Measurements from ENCODE around the gene RFX7. TPM values are rescaled to one million over a fixed set of nuclear protein-coding genes. Genes with fewer than 3 reads are reported as not detected.

RFX7 gene
- total RNA-seq, 1 donor from 2014 or later, result 3.2 TPM

DNA sequence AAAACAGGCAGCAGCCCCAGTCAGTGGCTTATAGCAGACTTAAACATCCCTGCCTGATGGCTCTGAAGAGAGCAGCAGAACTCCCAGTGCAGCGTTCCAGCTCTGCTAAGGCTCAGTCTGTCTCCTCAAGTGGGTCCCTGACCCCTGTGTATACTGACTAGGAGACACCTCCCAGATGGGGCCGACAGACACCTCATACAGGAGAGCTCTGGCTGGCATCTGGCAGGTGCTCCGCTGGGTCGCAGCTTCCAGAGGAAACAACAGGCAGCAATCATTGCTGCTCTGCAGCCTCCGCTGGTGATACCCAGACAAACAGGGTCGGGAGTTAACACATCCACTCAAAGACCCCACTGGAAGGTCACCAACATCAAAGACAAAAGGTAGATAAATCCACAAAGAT, 93.5 kb downstream of the RFX7 start:
- no peak for DNase-seq (ENCODE audit: low read depth)
- no peak for FAIRE-seq
- H3K4me3 ChIP-seq (ENCODE audit: low read depth, low read length), result no peak overlapping the region
- no peaks in the 10 kb centered on the region for H3K27me3 ChIP-seq (ENCODE audit: control insufficient read depth, insufficient read depth, low read length)
- TF ChIP-seq, protein P1, sequence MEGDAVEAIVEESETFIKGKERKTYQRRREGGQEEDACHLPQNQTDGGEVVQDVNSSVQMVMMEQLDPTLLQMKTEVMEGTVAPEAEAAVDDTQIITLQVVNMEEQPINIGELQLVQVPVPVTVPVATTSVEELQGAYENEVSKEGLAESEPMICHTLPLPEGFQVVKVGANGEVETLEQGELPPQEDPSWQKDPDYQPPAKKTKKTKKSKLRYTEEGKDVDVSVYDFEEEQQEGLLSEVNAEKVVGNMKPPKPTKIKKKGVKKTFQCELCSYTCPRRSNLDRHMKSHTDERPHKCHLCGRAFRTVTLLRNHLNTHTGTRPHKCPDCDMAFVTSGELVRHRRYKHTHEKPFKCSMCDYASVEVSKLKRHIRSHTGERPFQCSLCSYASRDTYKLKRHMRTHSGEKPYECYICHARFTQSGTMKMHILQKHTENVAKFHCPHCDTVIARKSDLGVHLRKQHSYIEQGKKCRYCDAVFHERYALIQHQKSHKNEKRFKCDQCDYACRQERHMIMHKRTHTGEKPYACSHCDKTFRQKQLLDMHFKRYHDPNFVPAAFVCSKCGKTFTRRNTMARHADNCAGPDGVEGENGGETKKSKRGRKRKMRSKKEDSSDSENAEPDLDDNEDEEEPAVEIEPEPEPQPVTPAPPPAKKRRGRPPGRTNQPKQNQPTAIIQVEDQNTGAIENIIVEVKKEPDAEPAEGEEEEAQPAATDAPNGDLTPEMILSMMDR (IDR thresholded peaks at IDR 0.05; ENCODE audit: insufficient read depth, low read length, severe bottlenecking), result no peak
- H3K36me3 ChIP-seq (ENCODE audit: control insufficient read depth, insufficient read depth, low read length), result no peaks in the 10 kb centered on the region

DNA sequence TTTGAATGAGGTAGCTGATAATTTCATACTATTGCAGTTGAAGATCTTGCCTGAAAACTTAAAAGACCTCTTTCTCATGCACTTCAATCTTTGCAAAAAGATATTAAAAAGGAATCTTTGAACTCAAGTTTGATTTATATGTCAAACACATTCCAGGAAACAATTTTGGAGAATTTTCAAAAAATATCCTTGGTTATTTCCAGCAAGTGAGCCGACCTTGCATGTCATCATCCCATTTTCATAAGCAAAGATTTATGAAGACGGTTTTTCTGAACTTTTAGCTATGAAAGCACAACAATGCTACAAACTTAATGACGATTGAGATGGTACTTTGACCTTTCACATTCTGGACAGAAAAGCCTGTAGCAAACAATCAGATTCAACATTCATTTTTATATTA, 95.6 kb downstream of the RFX7 start:
- Histone ChIP-seq H3K27me3 (ENCODE audit: control insufficient read depth, insufficient read depth, low read length) (no peaks in the 10 kb centered on the region), H3K36me3 (ENCODE audit: control insufficient read depth, insufficient read depth, low read length) (no peaks in the 10 kb centered on the region), H3K4me3 (ENCODE audit: low read depth, low read length) (no peak overlapping the region)
- FAIRE-seq, result no peak
- DNase-seq (ENCODE audit: low read depth), result no peak
- TF ChIP-seq, protein P1 (IDR thresholded peaks at IDR 0.05; ENCODE audit: insufficient read depth, low read length, severe bottlenecking), result no peak

DNA sequence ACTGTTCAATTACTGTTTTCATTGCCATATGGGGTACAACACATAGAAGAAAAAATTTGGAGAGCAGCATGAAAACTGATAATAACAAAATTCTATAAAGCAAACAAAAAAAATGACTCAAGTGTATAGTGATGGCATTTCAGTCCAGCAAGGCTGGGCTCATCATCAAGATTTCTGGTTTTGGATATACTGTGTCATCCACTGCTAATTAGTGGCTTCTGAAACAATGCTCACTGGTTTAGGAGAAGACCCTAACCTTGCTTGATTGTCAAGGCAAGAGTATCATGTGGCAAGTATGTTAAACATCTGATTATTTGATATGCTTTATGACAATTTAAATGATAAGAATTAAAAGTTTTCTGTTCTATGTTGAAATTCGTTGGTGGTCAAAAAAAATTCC, 96.9 kb downstream of the RFX7 start:
- Histone ChIP-seq H3K36me3 (ENCODE audit: control insufficient read depth, insufficient read depth, low read length) (peaks cover 3% of the 10 kb centered on the region), H3K27me3 (ENCODE audit: control insufficient read depth, insufficient read depth, low read length) (no peaks in the 10 kb centered on the region), H3K4me3 (ENCODE audit: low read depth, low read length) (no peak overlapping the region)
- TF ChIP-seq, protein P1 (IDR thresholded peaks at IDR 0.05; ENCODE audit: insufficient read depth, low read length, severe bottlenecking), result no peak
- DNase-seq (ENCODE audit: low read depth) (no peak), FAIRE-seq (no peak)

DNA sequence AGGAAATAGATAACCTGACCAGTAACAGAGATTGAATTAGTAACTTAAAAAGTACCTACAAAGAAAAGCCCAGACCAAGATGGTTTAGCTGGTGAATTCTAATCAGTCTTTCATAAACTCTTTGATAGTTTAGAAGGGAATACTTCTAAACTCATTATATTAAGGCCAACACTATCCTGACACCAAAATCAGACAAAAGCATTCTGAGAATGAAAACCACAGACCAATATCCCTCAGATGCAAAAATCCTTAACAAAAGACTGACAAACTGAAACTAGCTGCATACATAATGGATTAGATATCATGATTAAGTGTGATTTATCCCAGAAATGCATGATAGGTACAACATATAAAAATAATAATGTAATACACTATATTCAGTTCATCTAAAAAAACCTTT, 115.6 kb downstream of the RFX7 start:
- DNase-seq (ENCODE audit: low read depth) (no peak), FAIRE-seq (no peak)
- Histone ChIP-seq H3K27me3 (ENCODE audit: control insufficient read depth, insufficient read depth, low read length) (no peaks in the 10 kb centered on the region), H3K36me3 (ENCODE audit: control insufficient read depth, insufficient read depth, low read length) (no peaks in the 10 kb centered on the region), H3K4me3 (ENCODE audit: low read depth, low read length) (no peak overlapping the region)
- TF ChIP-seq, protein P1 (IDR thresholded peaks at IDR 0.05; ENCODE audit: insufficient read depth, low read length, severe bottlenecking), result no peak

DNA sequence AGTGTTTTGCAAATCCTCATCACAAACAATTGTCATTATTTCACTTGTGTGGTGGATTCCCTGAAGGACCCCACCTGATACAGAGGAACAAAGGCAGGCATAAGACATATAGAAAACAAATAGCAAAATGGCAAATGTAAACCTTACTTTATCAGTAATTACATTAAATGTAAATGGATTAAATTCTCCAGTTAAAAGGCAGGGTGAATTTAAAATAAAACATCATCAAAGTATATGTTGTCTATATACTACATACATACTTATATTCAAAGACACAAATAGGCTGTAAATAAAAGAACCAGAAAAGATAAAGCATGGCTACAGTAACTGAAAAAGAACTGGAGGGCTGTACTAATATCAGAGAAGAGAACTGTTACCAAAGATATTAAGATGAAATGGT, 117.3 kb downstream of the RFX7 start:
- Histone ChIP-seq H3K4me3 (ENCODE audit: low read depth, low read length) (no peak overlapping the region), H3K36me3 (ENCODE audit: control insufficient read depth, insufficient read depth, low read length) (peaks cover 4% of the 10 kb centered on the region), H3K27me3 (ENCODE audit: control insufficient read depth, insufficient read depth, low read length) (no peaks in the 10 kb centered on the region)
- DNase-seq (ENCODE audit: low read depth) (no peak), FAIRE-seq (no peak)
- TF ChIP-seq, protein P1 (IDR thresholded peaks at IDR 0.05; ENCODE audit: insufficient read depth, low read length, severe bottlenecking), result no peak

DNA sequence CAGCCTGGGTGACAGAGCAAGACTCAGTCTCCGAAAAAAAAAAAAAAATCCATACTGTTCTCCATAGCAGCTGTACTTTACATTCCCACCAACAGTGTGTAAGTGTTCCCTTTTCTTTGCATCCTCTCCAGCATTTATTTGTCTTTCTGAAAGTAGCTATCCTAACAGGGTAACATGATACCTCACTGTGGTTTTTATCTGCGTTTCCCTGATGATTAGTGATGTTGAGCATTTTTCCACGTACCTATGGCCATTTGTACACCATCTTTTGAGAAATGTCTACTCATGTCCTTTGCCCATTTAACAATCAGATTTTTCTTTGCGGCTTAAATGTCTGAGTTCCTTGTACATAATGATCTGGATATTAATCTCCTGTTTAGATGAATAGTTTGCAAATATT, 119.3 kb downstream of the RFX7 start:
- no peak for DNase-seq (ENCODE audit: low read depth)
- Histone ChIP-seq H3K36me3 (ENCODE audit: control insufficient read depth, insufficient read depth, low read length) (peaks cover 4% of the 10 kb centered on the region), H3K4me3 (ENCODE audit: low read depth, low read length) (no peak overlapping the region), H3K27me3 (ENCODE audit: control insufficient read depth, insufficient read depth, low read length) (no peaks in the 10 kb centered on the region)
- no peak for FAIRE-seq
- TF ChIP-seq, protein P1 (IDR thresholded peaks at IDR 0.05; ENCODE audit: insufficient read depth, low read length, severe bottlenecking), result no peak

Data from bronchial epithelial cell (primary cell).